Prostate gland (tissue), 2 donors: ENCODE measurements around the gene TMEM190. TPM values are rescaled to one million over a fixed set of nuclear protein-coding genes. Genes with fewer than 3 reads are reported as not detected.
"Not testable (repeated sequence)": the region's sequence is repeated elsewhere in the genome, so short reads cannot be mapped to it uniquely, and the experiment has no call there.

Experiments used
- DNase-seq: peaks from one replicate; pipeline ENCODE4 v3.0.0-alpha.2; 2019; ENCODE audit warnings: low spot score
- H3K27ac ChIP-seq, 2 donors: fragments of 200-600 bp; sonication (generic); 2 replicates each; pipeline ENCODE4 v1.5.1; 2017 to 2019
- H3K27me3 ChIP-seq: fragments of 200-600 bp; sonication (generic); replicated peaks from 2 replicates; pipeline ENCODE4 v1.5.1; 2019; ENCODE audit not compliant: insufficient read depth
- H3K36me3 ChIP-seq, 2 donors: fragments of 200-600 bp; sonication (generic); 1 replicate in 1 of 2; 2 replicates in 1 of 2; pipeline versions ENCODE4 v1.5.1 to v1.8.1; 2017 to 2019
- H3K4me1 ChIP-seq: fragments of 200-600 bp; sonication (generic); replicated peaks from 2 replicates; pipeline ENCODE4 v1.5.1; 2019
- H3K4me3 ChIP-seq, 2 donors: fragments of 200-600 bp; sonication (generic); 2 replicates each; pipeline ENCODE4 v1.5.1; 2017 to 2019
- H3K9me3 ChIP-seq: fragments of 200-600 bp; sonication (generic); 2 replicates; pipeline ENCODE4 v1.5.1; 2017
- POLR2A ChIP-seq: fragments of 450-650 bp; IDR thresholded peaks from one replicate; pipeline ENCODE4 v1.6.1; 2016; ENCODE audit warnings: antibody characterized with exemption, mild to moderate bottlenecking
- POLR2AphosphoS5 ChIP-seq: sonication (generic); formaldehyde crosslinking; IDR thresholded peaks from one replicate; pipeline ENCODE4 v1.6.1; 2017; ENCODE audit warnings: antibody characterized with exemption
- WGBS: methylation state at CpG from one replicate; pipeline ENCODE4 v1.1.5; 2018; 5-methylcytosine and 5-hydroxymethylcytosine counted together
- intact Hi-C: fragments of 100-400 bp; cut with DNase I; formaldehyde crosslinking; loops from one replicate; pipeline ENCODE4 v1.14.2; 2022
- total RNA-seq, 2 donors: library from RNA; depleted of rRNA; stranded (reverse); fragments of >200 nt; gene quantifications; one replicate each; pipeline ENCODE4 v1.1.0, GENCODE V29; 2016
- TF ChIP-seq, protein P1 (sequence below), 4 experiments: fragments of 200-600 bp in 2 of 4; fragments of 450-650 bp in 2 of 4; sonication (generic) in 2 of 4; IDR thresholded peaks; 1 replicate in 3 of 4; 2 replicates in 1 of 4; pipeline ENCODE4 v1.5.1; 2016 to 2019; ENCODE audit warnings: antibody characterized with exemption in 4 of 4, mild to moderate bottlenecking in 2 of 4, moderate library complexity in 2 of 4

The TMEM190 gene
- total RNA-seq = not detected

DNA sequence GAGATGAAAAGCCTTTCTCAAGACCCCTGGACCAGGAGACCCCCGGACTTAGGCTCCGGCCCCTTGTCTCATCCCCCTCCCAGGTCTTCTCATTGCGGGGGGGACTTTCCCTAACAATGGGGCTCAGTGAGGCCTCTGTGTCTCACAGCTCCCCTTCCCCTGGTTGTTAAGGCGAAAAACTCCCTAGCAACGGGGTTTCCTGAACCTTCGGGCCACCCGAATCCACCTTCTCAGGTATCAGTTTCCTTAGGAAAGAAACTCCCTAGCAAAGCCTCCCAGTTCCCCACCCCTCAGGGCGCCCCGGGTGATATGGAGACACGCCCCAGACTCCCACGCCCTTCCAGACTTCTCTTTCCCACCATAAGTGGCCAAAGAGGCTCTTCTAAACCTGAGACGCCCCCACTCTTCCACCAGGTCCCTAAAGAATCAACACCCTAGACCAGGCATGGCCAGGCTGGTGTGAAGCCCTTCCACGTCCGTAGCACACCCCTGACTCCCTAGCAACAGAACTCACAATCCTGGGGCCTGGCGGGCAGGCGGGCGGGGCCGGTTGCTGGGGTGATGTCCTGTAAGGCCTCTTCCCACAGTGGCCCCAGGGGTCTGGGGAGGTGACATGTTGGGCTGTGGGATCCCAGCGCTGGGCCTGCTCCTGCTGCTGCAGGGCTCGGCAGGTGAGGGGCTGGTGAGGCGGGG, at the start of gene TMEM190:
TSS of gene TMEM190 (plus strand) at position 586 of the 693 bp plus-strand sequence. CDS start at position 614, 28 bp downstream.
- intact Hi-C loops = no loop called here

DNA sequence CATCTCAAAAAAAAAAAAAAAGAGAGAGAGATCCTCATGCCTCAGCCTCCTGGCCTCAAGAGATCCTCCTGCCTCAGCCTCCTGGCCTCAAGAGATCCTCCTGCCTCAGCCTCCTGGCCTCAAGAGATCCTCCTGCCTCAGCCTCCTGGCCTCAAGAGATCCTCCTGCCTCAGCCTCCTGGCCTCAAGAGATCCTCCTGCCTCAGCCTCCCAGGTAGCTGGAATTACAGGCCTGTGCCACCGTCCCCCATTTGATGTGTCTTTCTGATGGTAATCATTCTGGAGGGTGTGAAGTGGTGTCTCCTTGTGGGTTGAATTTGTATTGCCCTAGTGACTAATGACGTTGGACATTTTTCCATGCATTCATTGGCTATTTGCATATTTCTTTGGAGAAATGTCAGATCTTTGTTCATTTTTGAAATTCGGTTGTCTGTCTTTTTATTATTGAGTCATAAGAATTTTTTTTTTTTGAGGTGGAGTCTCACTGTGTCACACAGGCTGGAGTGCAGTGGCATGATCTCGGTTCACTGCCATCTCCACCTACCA, 47.8 kb upstream of the TMEM190 start:
- H3K9me3 ChIP-seq, DNase-seq, H3K27ac ChIP-seq, intact Hi-C loops, H3K36me3 ChIP-seq, H3K27me3 ChIP-seq, H3K4me1 ChIP-seq, H3K4me3 ChIP-seq: not testable (repeated sequence)
- 70% methylated on average over 4 of the region's 4 CpGs for WGBS

More for the DNA sequence above, at the start of gene TMEM190:
- TF ChIP-seq POLR2A = no peak
- TF ChIP-seq, protein P1, sequence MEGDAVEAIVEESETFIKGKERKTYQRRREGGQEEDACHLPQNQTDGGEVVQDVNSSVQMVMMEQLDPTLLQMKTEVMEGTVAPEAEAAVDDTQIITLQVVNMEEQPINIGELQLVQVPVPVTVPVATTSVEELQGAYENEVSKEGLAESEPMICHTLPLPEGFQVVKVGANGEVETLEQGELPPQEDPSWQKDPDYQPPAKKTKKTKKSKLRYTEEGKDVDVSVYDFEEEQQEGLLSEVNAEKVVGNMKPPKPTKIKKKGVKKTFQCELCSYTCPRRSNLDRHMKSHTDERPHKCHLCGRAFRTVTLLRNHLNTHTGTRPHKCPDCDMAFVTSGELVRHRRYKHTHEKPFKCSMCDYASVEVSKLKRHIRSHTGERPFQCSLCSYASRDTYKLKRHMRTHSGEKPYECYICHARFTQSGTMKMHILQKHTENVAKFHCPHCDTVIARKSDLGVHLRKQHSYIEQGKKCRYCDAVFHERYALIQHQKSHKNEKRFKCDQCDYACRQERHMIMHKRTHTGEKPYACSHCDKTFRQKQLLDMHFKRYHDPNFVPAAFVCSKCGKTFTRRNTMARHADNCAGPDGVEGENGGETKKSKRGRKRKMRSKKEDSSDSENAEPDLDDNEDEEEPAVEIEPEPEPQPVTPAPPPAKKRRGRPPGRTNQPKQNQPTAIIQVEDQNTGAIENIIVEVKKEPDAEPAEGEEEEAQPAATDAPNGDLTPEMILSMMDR (IDR thresholded peaks at IDR 0.05) = no peak
- no peak for TF ChIP-seq POLR2AphosphoS5
- Histone ChIP-seq H3K4me1 (no peaks in the 10 kb centered on the region), H3K4me3 (no peak within 1 kb of the TSS), H3K27me3 (peaks cover 31% of the 10 kb centered on the region), H3K9me3 (no peaks in the 10 kb centered on the region), H3K36me3 (no peaks in the 10 kb centered on the region), H3K27ac (no peak within 1 kb of the TSS)
- WGBS = 57% methylated on average over 18 of the region's 21 CpGs
- no peak for DNase-seq

DNA sequence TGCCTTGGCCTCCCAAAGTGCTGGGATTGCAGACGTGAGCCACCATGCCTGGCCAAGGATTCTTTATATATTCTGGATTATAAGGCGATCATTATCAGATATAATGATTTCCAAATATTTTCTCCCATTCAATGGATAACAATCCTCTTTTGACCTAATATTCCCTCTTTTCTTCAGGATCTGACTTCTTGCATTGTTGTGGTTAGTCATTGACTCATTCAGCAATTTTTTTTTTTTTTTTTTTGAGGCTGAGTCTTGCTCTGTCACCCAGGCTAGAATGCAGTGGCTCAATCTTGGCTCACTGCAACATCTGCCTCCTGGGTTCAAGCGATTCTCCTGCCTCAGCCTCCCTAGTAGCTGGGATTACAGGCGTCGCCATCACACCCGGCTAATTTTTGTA, 46.8 kb upstream of the TMEM190 start:
- H3K27me3 ChIP-seq, H3K27ac ChIP-seq, H3K4me1 ChIP-seq, intact Hi-C loops, H3K9me3 ChIP-seq, H3K4me3 ChIP-seq, H3K36me3 ChIP-seq, DNase-seq: not testable (repeated sequence)
- 87% methylated on average over 6 of the region's 6 CpGs for WGBS

GRCh38 chr19:55333870-55334269, 42.8 kb upstream of the TMEM190 start:
- no peak overlapping the region for H3K27ac ChIP-seq
- DNase-seq = no peak
- 49% methylated on average over 11 of the region's 11 CpGs for WGBS
- TF ChIP-seq, protein P1 (IDR thresholded peaks at IDR 0.05) = no peak
- TF ChIP-seq POLR2A (no peak), POLR2AphosphoS5 (no peak)
- H3K27me3 ChIP-seq = no peaks in the 10 kb centered on the region
- no peaks in the 10 kb centered on the region for H3K9me3 ChIP-seq
- no peaks in the 10 kb centered on the region for H3K4me1 ChIP-seq
- no peaks in the 10 kb centered on the region for H3K36me3 ChIP-seq
- intact Hi-C loops = no loop called here
- no peak overlapping the region for H3K4me3 ChIP-seq

DNA sequence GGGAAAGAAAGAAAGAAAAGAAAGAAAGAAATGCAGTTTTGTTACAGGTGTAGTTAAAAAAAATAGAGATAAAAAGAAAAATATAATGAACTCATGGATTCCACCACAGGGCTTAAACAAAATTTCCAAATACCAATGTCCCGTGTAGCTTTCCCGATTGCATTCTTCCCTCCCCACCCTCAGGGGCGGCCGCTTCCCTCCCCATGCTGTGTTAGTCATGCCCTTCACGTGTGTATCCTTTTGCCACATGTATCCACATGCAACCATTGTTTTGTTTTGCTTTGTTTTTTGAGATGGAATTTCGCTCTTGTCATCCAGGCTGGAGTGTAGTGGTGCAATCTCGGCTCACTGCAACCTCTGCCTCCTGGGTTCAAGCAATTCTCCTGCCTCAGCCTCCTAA, 40.5 kb upstream of the TMEM190 start:
- no peak for TF ChIP-seq POLR2A
- TF ChIP-seq, protein P1 (IDR thresholded peaks at IDR 0.05) = no peak
- TF ChIP-seq POLR2AphosphoS5 = no peak
- intact Hi-C loops = no loop called here

More for the DNA sequence above, 40.5 kb upstream of the TMEM190 start:
- Histone ChIP-seq H3K4me1 (peaks cover 3% of the 10 kb centered on the region), H3K9me3 (no peaks in the 10 kb centered on the region), H3K4me3 (no peak overlapping the region), H3K27ac (no peak overlapping the region), H3K36me3 (no peaks in the 10 kb centered on the region), H3K27me3 (no peaks in the 10 kb centered on the region)
- DNase-seq = no peak
- WGBS = 44% methylated on average over 7 of the region's 7 CpGs
